Measurements from ENCODE around the gene EGLN1. TPM values are rescaled to one million over a fixed set of nuclear protein-coding genes. Genes with fewer than 3 reads are reported as not detected.
A peak's percentile ranks its signal among the peaks of the same experiment; 100 is the strongest.

Gene EGLN1
- total RNA-seq, 3 donors from 2014 or later, result 11.9 to 14.0 (median 13.4) TPM

- ATAC-seq, result no peak
- Mint-ChIP-seq H3K36me3 (ENCODE audit: insufficient read depth) (peaks cover 23% of the 10 kb centered on the region), H3K4me1 (ENCODE audit: low read depth) (peaks cover 73% of the 10 kb centered on the region), H3K4me3 (peak overlapping the region; percentile 49), H3K9me3 (no peaks in the 10 kb centered on the region), H3K27me3 (ENCODE audit: low read depth) (no peaks in the 10 kb centered on the region)
- no peak for DNase-seq
Observed at GRCh38 chr1:231417513-231417912, 4.6 kb downstream of the EGLN1 start.

- peaks cover 27% of the 10 kb centered on the region for H3K36me3 Mint-ChIP-seq (ENCODE audit: insufficient read depth)
- peaks cover 78% of the 10 kb centered on the region for H3K4me1 Mint-ChIP-seq (ENCODE audit: low read depth)
- ATAC-seq, result no peak
- no peaks in the 10 kb centered on the region for H3K9me3 Mint-ChIP-seq
- no peak for DNase-seq
- peak overlapping the region; percentile 49 for H3K4me3 Mint-ChIP-seq
- H3K27me3 Mint-ChIP-seq (ENCODE audit: low read depth), result no peaks in the 10 kb centered on the region
Observed at GRCh38 chr1:231416901-231417300, 5.2 kb downstream of the EGLN1 start.

- DNase-seq, result no peak
- no peak for ATAC-seq
- peaks cover 76% of the 10 kb centered on the region for H3K4me1 Mint-ChIP-seq (ENCODE audit: low read depth)
- no peaks in the 10 kb centered on the region for H3K27me3 Mint-ChIP-seq (ENCODE audit: low read depth)
- peaks cover 29% of the 10 kb centered on the region for H3K36me3 Mint-ChIP-seq (ENCODE audit: insufficient read depth)
- H3K4me3 Mint-ChIP-seq, result no peak overlapping the region
- no peaks in the 10 kb centered on the region for H3K9me3 Mint-ChIP-seq
Observed at GRCh38 chr1:231415018-231415583, 7.0 kb downstream of the EGLN1 start.

- no peak for DNase-seq
- peaks cover 29% of the 10 kb centered on the region for H3K36me3 Mint-ChIP-seq (ENCODE audit: insufficient read depth)
Observed at GRCh38 chr1:231414260-231415016, 7.6 kb downstream of the EGLN1 start.

GRCh38 chr1:231413749-231414082 lies 8.4 kb downstream of the EGLN1 start:
- H3K27me3 Mint-ChIP-seq (ENCODE audit: low read depth), result no peaks in the 10 kb centered on the region
- DNase-seq, result no peak
- peaks cover 63% of the 10 kb centered on the region for H3K4me1 Mint-ChIP-seq (ENCODE audit: low read depth)
- H3K9me3 Mint-ChIP-seq, result no peaks in the 10 kb centered on the region
- H3K36me3 Mint-ChIP-seq (ENCODE audit: insufficient read depth), result peaks cover 29% of the 10 kb centered on the region
- H3K4me3 Mint-ChIP-seq, result no peak overlapping the region
- ATAC-seq, result no peak

More at GRCh38 chr1:231414260-231415016, 7.6 kb downstream of the EGLN1 start:
- H3K9me3 Mint-ChIP-seq, result no peaks in the 10 kb centered on the region
- H3K4me1 Mint-ChIP-seq (ENCODE audit: low read depth), result peaks cover 69% of the 10 kb centered on the region
- ATAC-seq, result no peak
- no peak overlapping the region for H3K4me3 Mint-ChIP-seq
- no peaks in the 10 kb centered on the region for H3K27me3 Mint-ChIP-seq (ENCODE audit: low read depth)

- H3K4me3 Mint-ChIP-seq, result no peak overlapping the region
- no peaks in the 10 kb centered on the region for H3K9me3 Mint-ChIP-seq
- DNase-seq, result no peak
- ATAC-seq, result no peak
- H3K27me3 Mint-ChIP-seq (ENCODE audit: low read depth), result no peaks in the 10 kb centered on the region
- H3K4me1 Mint-ChIP-seq (ENCODE audit: low read depth), result peaks cover 46% of the 10 kb centered on the region
- peaks cover 22% of the 10 kb centered on the region for H3K36me3 Mint-ChIP-seq (ENCODE audit: insufficient read depth)
Observed at GRCh38 chr1:231411036-231411531, 11.0 kb downstream of the EGLN1 start.

- no peak overlapping the region for H3K4me3 Mint-ChIP-seq
- H3K9me3 Mint-ChIP-seq, result no peaks in the 10 kb centered on the region
- H3K27me3 Mint-ChIP-seq (ENCODE audit: low read depth), result no peaks in the 10 kb centered on the region
- peaks cover 45% of the 10 kb centered on the region for H3K4me1 Mint-ChIP-seq (ENCODE audit: low read depth)
- ATAC-seq, result no peak
- no peak for DNase-seq
- H3K36me3 Mint-ChIP-seq (ENCODE audit: insufficient read depth), result peaks cover 24% of the 10 kb centered on the region
Observed at GRCh38 chr1:231410036-231410612, 12.0 kb downstream of the EGLN1 start.

GRCh38 chr1:231408528-231409094 lies 13.5 kb downstream of the EGLN1 start:
- Mint-ChIP-seq H3K4me3 (no peak overlapping the region), H3K27me3 (ENCODE audit: low read depth) (no peaks in the 10 kb centered on the region), H3K36me3 (ENCODE audit: insufficient read depth) (peaks cover 16% of the 10 kb centered on the region), H3K4me1 (ENCODE audit: low read depth) (peaks cover 32% of the 10 kb centered on the region), H3K9me3 (no peaks in the 10 kb centered on the region)
- ATAC-seq (no peak), DNase-seq (no peak)

- H3K9me3 Mint-ChIP-seq, result no peaks in the 10 kb centered on the region
- peak in 1 of 2 donors; percentile 50 for ATAC-seq
Observed at GRCh38 chr1:231407547-231408396, 14.3 kb downstream of the EGLN1 start.

GRCh38 chr1:231407049-231407448 lies 15.0 kb downstream of the EGLN1 start:
- DNase-seq (no peak), ATAC-seq (no peak)
- H3K4me3 Mint-ChIP-seq, result no peak overlapping the region
- peaks cover 7% of the 10 kb centered on the region for H3K36me3 Mint-ChIP-seq (ENCODE audit: insufficient read depth)
- no peaks in the 10 kb centered on the region for H3K27me3 Mint-ChIP-seq (ENCODE audit: low read depth)
- H3K4me1 Mint-ChIP-seq (ENCODE audit: low read depth), result peaks cover 18% of the 10 kb centered on the region
- H3K9me3 Mint-ChIP-seq, result no peaks in the 10 kb centered on the region

More at GRCh38 chr1:231407547-231408396, 14.3 kb downstream of the EGLN1 start:
- DNase-seq, result no peak
- Mint-ChIP-seq H3K4me1 (ENCODE audit: low read depth) (peaks cover 24% of the 10 kb centered on the region), H3K36me3 (ENCODE audit: insufficient read depth) (peaks cover 11% of the 10 kb centered on the region), H3K4me3 (no peak overlapping the region), H3K27me3 (ENCODE audit: low read depth) (no peaks in the 10 kb centered on the region)

GRCh38 chr1:231404318-231404717 lies 17.8 kb downstream of the EGLN1 start:
- Mint-ChIP-seq H3K4me3 (no peak overlapping the region), H3K27me3 (ENCODE audit: low read depth) (no peaks in the 10 kb centered on the region), H3K9me3 (no peaks in the 10 kb centered on the region), H3K4me1 (ENCODE audit: low read depth) (peaks cover 26% of the 10 kb centered on the region), H3K36me3 (ENCODE audit: insufficient read depth) (peaks cover 5% of the 10 kb centered on the region)
- DNase-seq (no peak), ATAC-seq (no peak)

GRCh38 chr1:231401478-231401877 lies 20.6 kb downstream of the EGLN1 start:
- H3K9me3 Mint-ChIP-seq, result no peaks in the 10 kb centered on the region
- peaks cover 12% of the 10 kb centered on the region for H3K36me3 Mint-ChIP-seq (ENCODE audit: insufficient read depth)
- H3K27me3 Mint-ChIP-seq (ENCODE audit: low read depth), result no peaks in the 10 kb centered on the region
- no peak for DNase-seq
- ATAC-seq, result no peak
- peaks cover 44% of the 10 kb centered on the region for H3K4me1 Mint-ChIP-seq (ENCODE audit: low read depth)
- H3K4me3 Mint-ChIP-seq, result no peak overlapping the region

GRCh38 chr1:231397886-231398671 lies 24.0 kb downstream of the EGLN1 start:
- Mint-ChIP-seq H3K9me3 (no peaks in the 10 kb centered on the region), H3K27me3 (ENCODE audit: low read depth) (no peaks in the 10 kb centered on the region), H3K36me3 (ENCODE audit: insufficient read depth) (peaks cover 11% of the 10 kb centered on the region), H3K4me3 (no peak overlapping the region), H3K4me1 (ENCODE audit: low read depth) (peaks cover 60% of the 10 kb centered on the region)
- DNase-seq (no peak), ATAC-seq (no peak)

All from activated T-cell treated with anti-CD3 and anti-CD28 coated beads, Interleukin-2, amount 50 U/mL, for 4 hours (primary cell).